ENCODE data around the gene SKAP1. TPM values are rescaled to one million over a fixed set of nuclear protein-coding genes. Genes with fewer than 3 reads are reported as not detected.
A peak's percentile ranks its signal among the peaks of the same experiment; 100 is the strongest.

The SKAP1 gene
- total and polyA plus RNA-seq, 2 donors (not counting 1 experiment from before 2014, with no cell fraction given): not detected

GRCh38 chr17:48336986-48337385 lies 93.0 kb downstream of the SKAP1 start:
- no peak overlapping the region for H3K4me3 ChIP-seq (replicated peaks in 1 of 4; ENCODE audit: control extremely low read depth in 1 of 4, insufficient read depth in 1 of 4, low read depth in 3 of 4, low read length in 4 of 4)
- no peaks in the 10 kb centered on the region for H3K9me3 ChIP-seq (ENCODE audit: control insufficient read depth, insufficient read depth, low read depth, low read length)
- H3K36me3 ChIP-seq (ENCODE audit: control insufficient read depth, insufficient read depth, low read length): no peaks in the 10 kb centered on the region
- H3K4me1 ChIP-seq (ENCODE audit: control insufficient read depth, extremely low read depth, insufficient read depth, low read length): no peaks in the 10 kb centered on the region
- no peak overlapping the region for H3K27ac ChIP-seq (ENCODE audit: insufficient read depth, low read length)
- no peaks in the 10 kb centered on the region for H4K20me1 ChIP-seq (ENCODE audit: control insufficient read depth, extremely low read depth, insufficient read depth, low read length)
- no peak for DNase-seq (ENCODE audit: low read depth in 2 of 2)
- H3K79me2 ChIP-seq (ENCODE audit: control insufficient read depth, insufficient read depth, low read length): no peaks in the 10 kb centered on the region
- H3K27me3 ChIP-seq (ENCODE audit: control insufficient read depth, insufficient read depth, low read length): no peaks in the 10 kb centered on the region
- H3K9ac ChIP-seq (ENCODE audit: insufficient read depth, low read length): no peak overlapping the region
- H3K4me2 ChIP-seq (ENCODE audit: extremely low read depth, insufficient read depth, low read length): no peak overlapping the region
- H2AFZ ChIP-seq (ENCODE audit: low read length): no peak overlapping the region
- no peak for TF ChIP-seq EZH2 (IDR thresholded peaks at IDR 0.05; ENCODE audit: low read length, missing control alignments)
- TF ChIP-seq CTCF (conservative IDR thresholded peaks at IDR 0.05 in 1 of 2, IDR thresholded peaks at IDR 0.05 in 1 of 2; ENCODE audit: low read depth in 1 of 2, low read length in 2 of 2): no peak

- Histone ChIP-seq H4K20me1 (ENCODE audit: control insufficient read depth, extremely low read depth, insufficient read depth, low read length) (no peaks in the 10 kb centered on the region), H3K36me3 (ENCODE audit: control insufficient read depth, insufficient read depth, low read length) (no peaks in the 10 kb centered on the region), H3K79me2 (ENCODE audit: control insufficient read depth, insufficient read depth, low read length) (no peaks in the 10 kb centered on the region), H3K9me3 (ENCODE audit: control insufficient read depth, insufficient read depth, low read depth, low read length) (no peaks in the 10 kb centered on the region), H3K4me1 (ENCODE audit: control insufficient read depth, extremely low read depth, insufficient read depth, low read length) (no peaks in the 10 kb centered on the region), H3K9ac (ENCODE audit: insufficient read depth, low read length) (no peak overlapping the region), H3K27me3 (ENCODE audit: control insufficient read depth, insufficient read depth, low read length) (peaks cover 2% of the 10 kb centered on the region), H3K4me2 (ENCODE audit: extremely low read depth, insufficient read depth, low read length) (no peak overlapping the region), H3K4me3 (replicated peaks in 1 of 4; ENCODE audit: control extremely low read depth in 1 of 4, insufficient read depth in 1 of 4, low read depth in 3 of 4, low read length in 4 of 4) (no peak overlapping the region), H3K27ac (ENCODE audit: insufficient read depth, low read length) (no peak overlapping the region), H2AFZ (ENCODE audit: low read length) (no peak overlapping the region)
- TF ChIP-seq CTCF (conservative IDR thresholded peaks at IDR 0.05 in 1 of 2, IDR thresholded peaks at IDR 0.05 in 1 of 2; ENCODE audit: low read depth in 1 of 2, low read length in 2 of 2): peak; percentile 36 to 60
- no peak for TF ChIP-seq EZH2 (IDR thresholded peaks at IDR 0.05; ENCODE audit: low read length, missing control alignments)
- DNase-seq (ENCODE audit: low read depth in 2 of 2): peak; percentile 33 to 83
These were observed 94.0 kb downstream of the SKAP1 start for GRCh38 chr17:48335858-48336500.

GRCh38 chr17:48335146-48335784 lies 94.7 kb downstream of the SKAP1 start:
- Histone ChIP-seq H3K9ac (ENCODE audit: insufficient read depth, low read length) (no peak overlapping the region), H2AFZ (ENCODE audit: low read length) (no peak overlapping the region), H3K4me1 (ENCODE audit: control insufficient read depth, extremely low read depth, insufficient read depth, low read length) (no peaks in the 10 kb centered on the region), H3K4me2 (ENCODE audit: extremely low read depth, insufficient read depth, low read length) (no peak overlapping the region), H3K9me3 (ENCODE audit: control insufficient read depth, insufficient read depth, low read depth, low read length) (no peaks in the 10 kb centered on the region), H3K36me3 (ENCODE audit: control insufficient read depth, insufficient read depth, low read length) (no peaks in the 10 kb centered on the region), H3K27ac (ENCODE audit: insufficient read depth, low read length) (no peak overlapping the region), H3K4me3 (replicated peaks in 1 of 4; ENCODE audit: control extremely low read depth in 1 of 4, insufficient read depth in 1 of 4, low read depth in 3 of 4, low read length in 4 of 4) (no peak overlapping the region), H4K20me1 (ENCODE audit: control insufficient read depth, extremely low read depth, insufficient read depth, low read length) (no peaks in the 10 kb centered on the region), H3K27me3 (ENCODE audit: control insufficient read depth, insufficient read depth, low read length) (peaks cover 9% of the 10 kb centered on the region), H3K79me2 (ENCODE audit: control insufficient read depth, insufficient read depth, low read length) (no peaks in the 10 kb centered on the region)
- DNase-seq (ENCODE audit: low read depth in 2 of 2): no peak
- TF ChIP-seq EZH2 (IDR thresholded peaks at IDR 0.05; ENCODE audit: low read length, missing control alignments) (no peak), CTCF (conservative IDR thresholded peaks at IDR 0.05 in 1 of 2, IDR thresholded peaks at IDR 0.05 in 1 of 2; ENCODE audit: low read depth in 1 of 2, low read length in 2 of 2) (no peak)
